Pancreas (tissue), 10 donors: ENCODE data around the gene C2orf72. TPM values are rescaled to one million over a fixed set of nuclear protein-coding genes. Genes with fewer than 3 reads are reported as not detected.
A peak's percentile ranks its signal among the peaks of the same experiment; 100 is the strongest.

ENCODE experiments used
- ATAC-seq, 4 donors: fragments of 200-7000 bp; cut with Tn5 transposase; one replicate each; pipeline versions ENCODE4 v1.8.0 to v1.9.1; 2020; ENCODE audit warnings: mild to moderate bottlenecking in 4 of 4, moderate library complexity in 4 of 4
- DNase-seq, 6 donors: peaks; one replicate each; pipeline ENCODE4 v3.0.0-alpha.2; 2020
- FAIRE-seq: peaks from 2 replicates; lab custom pipeline; 2012; peaks lifted over from hg19 to GRCh38; lab: Jason Lieb, UNC
- H3K27ac ChIP-seq, 4 donors: fragments of 200-600 bp; sonication (generic); 1 replicate in 3 of 4; 2 replicates in 1 of 4; pipeline versions ENCODE4 v1.5.0 to v1.8.0; 2020
- H3K27me3 ChIP-seq, 4 donors: fragments of 200-600 bp; one replicate each; pipeline ENCODE4 v1.8.0; 2021
- H3K36me3 ChIP-seq, 3 donors: fragments of 200-600 bp; sonication (generic) in 1 of 3; one replicate each; pipeline versions ENCODE4 v1.5.0 to v1.8.0; 2020 to 2021
- H3K4me1 ChIP-seq, 3 donors: fragments of 200-600 bp; one replicate each; pipeline ENCODE4 v1.8.0; 2021
- H3K4me3 ChIP-seq, 4 donors: fragments of 200-600 bp; sonication (generic) in 2 of 4; one replicate each; pipeline versions ENCODE4 v1.5.0 to v1.8.0; 2020 to 2021
- H3K9me3 ChIP-seq, 4 donors: fragments of 200-600 bp; one replicate each; pipeline ENCODE4 v1.8.0; 2021
- CTCF ChIP-seq, 4 donors: fragments of 200-600 bp; sonication (generic) in 3 of 4; IDR thresholded peaks; one replicate each; pipeline versions ENCODE4 v1.5.0 to v1.8.0; 2021; ENCODE audit warnings: antibody characterized with exemption in 4 of 4
- WGBS, 2 donors: extraction: QIAGEN DNeasy Blood & Tissue Kit; methylation state at CpG; one replicate each; pipeline ENCODE4 v1.1.7; 2013; 5-methylcytosine and 5-hydroxymethylcytosine counted together
- intact Hi-C, 3 donors: fragments of 100-400 bp; cut with DNase I; formaldehyde crosslinking; loops; one replicate each; pipeline versions ENCODE4 v1.11.1 to v1.14.2; 2022
- polyA plus RNA-seq, 2 donors: library from polyadenylated mRNA; stranded (reverse); fragments of 200-250 nt; gene quantifications; one replicate each; pipeline ENCODE4 v1.2.3, GENCODE V29; 2013
- total RNA-seq, 6 donors: library from RNA; stranded (reverse); fragmentation: NEBNext Ultra II Directional in 4 of 6; extraction: Animal tissue kit (Norgen Biotek cat#: 25700) in 4 of 6; gene quantifications; one replicate each; pipeline versions ENCODE4 v1.2.1 to v1.2.4, GENCODE V29; 2021 to 2023
- donor health status: healthy with polysubstance abuse.
- donor health status: DM: no; HTN: no; CAD: no; lungs with moderate emphysema.
- donor health status: DM: no; HTN: no; CAD: no.
- donor health status: control.
- donor health status: control.
- donor health status: Bipolar disorder and iron deficiency.
- donor health status: DM: yes; HTN: yes; CAD: no.
- donor health status: DM: no; HTN: no; CAD: no.
- donor health status: DM: no; HTN: no; CAD: no.
- donor health status: DM: yes; HTN: yes; CAD: no.

C2orf72 gene
- total and polyA plus RNA-seq, 8 donors = 5.3 to 31.2 (median 9.7) TPM

GRCh38 chr2:231094736-231095346 lies 57.5 kb downstream of the C2orf72 start:
- H3K9me3 ChIP-seq = no peaks in the 10 kb centered on the region
- no peaks in the 10 kb centered on the region for H3K27me3 ChIP-seq
- H3K4me1 ChIP-seq = no peaks in the 10 kb centered on the region
- ATAC-seq (no peak), DNase-seq (no peak), FAIRE-seq (peak; percentile 32)
- no peaks in the 10 kb centered on the region for H3K36me3 ChIP-seq
- no peak for TF ChIP-seq CTCF (IDR thresholded peaks at IDR 0.05)
- intact Hi-C loops = loop anchor here in 1 of 3 donors (10.0 kb wide), 1 partner anchor 360 kb away; no protein-coding TSS in a partner anchor
- no peak overlapping the region for H3K4me3 ChIP-seq
- WGBS, 2 donors = 64 to 65% methylated on average over 4 of the region's 4 CpGs
- no peak overlapping the region for H3K27ac ChIP-seq

Other genes with a start within 250 kb of the C2orf72 start
- gene ITM2C, start 172.6 kb upstream of the C2orf72 start, total RNA-seq = 10 to 100 TPM; 26.2 to 68.7 (median 40.3) TPM
- gene ITM2C, start 172.6 kb upstream of the C2orf72 start, polyA plus RNA-seq = 10 to 100 TPM; 39.0 to 96.3 TPM
- gene GPR55, start 112.3 kb upstream of the C2orf72 start, total RNA-seq = under 1 TPM in 4 of 6 donors, not detected in 2; 0.03 to 0.12 (median 0.06) TPM
- gene GPR55, start 112.3 kb upstream of the C2orf72 start, polyA plus RNA-seq = under 1 TPM in 1 of 2 donors, not detected in 1; 0.02 TPM
- gene SPATA3, start 41.4 kb upstream of the C2orf72 start, total RNA-seq = not detected
- gene SPATA3, start 41.4 kb upstream of the C2orf72 start, polyA plus RNA-seq = not detected
- gene PSMD1, start 19.3 kb downstream of the C2orf72 start, total RNA-seq = 10 to 100 TPM; 13.4 to 33.4 (median 25.1) TPM
- 10 to 100 TPM; 20.2 to 35.6 TPM for gene PSMD1, start 19.3 kb downstream of the C2orf72 start, polyA plus RNA-seq
- under 1 TPM in 5 of 6 donors, not detected in 1; 0.08 to 0.78 (median 0.19) TPM for gene HTR2B, start 87.5 kb downstream of the C2orf72 start, total RNA-seq
- gene HTR2B, start 87.5 kb downstream of the C2orf72 start, polyA plus RNA-seq = under 1 TPM; 0.09 to 0.11 TPM
- gene ARMC9, start 161.1 kb downstream of the C2orf72 start, total RNA-seq = 10 to 100 TPM in 1 of 6 donors, 1 to 10 TPM in 5; 5.8 to 15.0 (median 8.9) TPM
- gene ARMC9, start 161.1 kb downstream of the C2orf72 start, polyA plus RNA-seq = 1 to 10 TPM; 3.7 to 7.6 TPM